HG02970 (cell line): Measurements from ENCODE around the gene C16orf74.

ENCODE experiments used
- ATAC-seq: cut with Tn5 transposase; IDR thresholded peaks from one replicate; pipeline ENCODE4 v1.9.1; 2021; ENCODE audit warnings: mild to moderate bottlenecking, moderate library complexity, moderate number of reproducible peaks; ENCODE audit not compliant: unreplicated experiment, low FRiP score

C16orf74 gene

DNA sequence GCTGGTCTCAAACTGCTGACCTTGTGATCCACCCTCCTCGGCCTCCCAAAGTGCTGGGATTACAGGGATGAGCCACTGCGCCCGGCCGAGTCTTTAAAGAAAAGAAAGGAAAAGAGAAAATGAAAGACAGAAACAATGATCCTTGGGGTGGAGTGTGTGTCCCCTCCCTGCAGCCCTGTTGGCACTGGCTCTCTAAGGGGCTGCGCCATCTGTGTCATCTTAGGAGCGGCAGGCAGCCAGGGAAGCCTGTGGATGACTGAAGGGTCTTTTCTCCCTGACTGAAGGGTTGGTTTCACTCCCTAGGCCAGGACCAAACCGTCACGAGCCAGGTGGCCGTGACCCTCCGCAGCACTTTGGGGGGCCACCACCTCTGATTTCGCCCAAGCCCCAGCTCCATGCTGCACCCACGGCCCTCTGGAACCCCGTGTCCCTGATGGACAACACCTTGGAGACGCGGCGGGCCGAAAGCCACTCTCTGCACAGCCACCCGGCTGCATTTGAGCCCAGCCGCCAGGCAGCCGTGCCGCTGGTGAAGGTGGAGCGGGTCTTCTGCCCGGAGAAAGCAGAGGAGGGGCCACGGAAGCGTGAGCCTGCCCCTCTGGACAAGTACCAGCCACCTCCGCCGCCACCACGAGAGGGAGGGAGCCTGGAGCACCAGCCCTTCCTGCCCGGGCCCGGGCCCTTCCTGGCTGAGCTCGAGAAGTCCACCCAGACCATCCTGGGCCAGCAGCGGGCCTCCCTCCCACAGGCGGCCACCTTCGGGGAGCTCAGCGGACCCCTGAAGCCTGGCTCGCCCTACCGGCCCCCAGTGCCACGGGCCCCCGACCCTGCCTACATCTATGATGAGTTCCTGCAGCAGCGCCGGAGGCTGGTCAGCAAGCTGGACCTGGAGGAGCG lies 89.8 kb downstream of the C16orf74 start:
- no peak for ATAC-seq

DNA sequence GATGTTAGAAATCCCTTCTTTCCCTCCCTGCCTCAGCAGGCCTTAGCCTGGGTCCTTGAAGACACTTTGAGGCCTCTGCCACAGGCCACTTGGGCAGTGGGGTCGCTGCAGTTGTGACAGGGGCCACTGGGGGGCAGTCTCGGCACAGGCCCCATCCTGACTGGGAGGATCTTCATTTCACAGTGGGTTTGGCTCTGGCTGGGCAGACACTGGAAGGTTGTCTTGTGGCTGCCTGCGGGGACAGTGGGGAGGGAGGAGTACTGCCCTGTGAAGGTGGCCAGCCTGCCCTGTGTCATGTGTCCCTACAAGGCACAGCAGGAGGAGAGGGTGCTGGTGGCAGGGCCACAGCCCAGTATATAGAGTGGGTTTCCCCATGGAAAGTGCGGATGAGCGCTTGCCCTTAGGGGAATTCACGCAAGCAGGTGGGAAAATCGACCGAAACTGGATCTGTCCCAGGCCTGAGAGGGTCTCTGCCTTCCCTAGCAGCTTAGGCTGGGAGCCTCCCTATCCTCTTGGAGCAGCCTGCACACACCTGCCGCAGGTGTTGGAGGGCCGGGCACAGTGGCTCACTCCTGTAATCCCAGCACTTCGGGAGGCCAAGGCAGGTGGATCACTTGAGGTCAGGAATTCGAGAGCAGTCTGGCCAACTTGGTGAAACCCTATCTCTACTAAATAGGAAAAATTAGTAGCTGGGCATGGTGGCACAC lies 90.9 kb downstream of the C16orf74 start:
- no peak for ATAC-seq

GRCh38 chr16:85659336-85659735 lies 91.6 kb downstream of the C16orf74 start:
- ATAC-seq: no peak

DNA sequence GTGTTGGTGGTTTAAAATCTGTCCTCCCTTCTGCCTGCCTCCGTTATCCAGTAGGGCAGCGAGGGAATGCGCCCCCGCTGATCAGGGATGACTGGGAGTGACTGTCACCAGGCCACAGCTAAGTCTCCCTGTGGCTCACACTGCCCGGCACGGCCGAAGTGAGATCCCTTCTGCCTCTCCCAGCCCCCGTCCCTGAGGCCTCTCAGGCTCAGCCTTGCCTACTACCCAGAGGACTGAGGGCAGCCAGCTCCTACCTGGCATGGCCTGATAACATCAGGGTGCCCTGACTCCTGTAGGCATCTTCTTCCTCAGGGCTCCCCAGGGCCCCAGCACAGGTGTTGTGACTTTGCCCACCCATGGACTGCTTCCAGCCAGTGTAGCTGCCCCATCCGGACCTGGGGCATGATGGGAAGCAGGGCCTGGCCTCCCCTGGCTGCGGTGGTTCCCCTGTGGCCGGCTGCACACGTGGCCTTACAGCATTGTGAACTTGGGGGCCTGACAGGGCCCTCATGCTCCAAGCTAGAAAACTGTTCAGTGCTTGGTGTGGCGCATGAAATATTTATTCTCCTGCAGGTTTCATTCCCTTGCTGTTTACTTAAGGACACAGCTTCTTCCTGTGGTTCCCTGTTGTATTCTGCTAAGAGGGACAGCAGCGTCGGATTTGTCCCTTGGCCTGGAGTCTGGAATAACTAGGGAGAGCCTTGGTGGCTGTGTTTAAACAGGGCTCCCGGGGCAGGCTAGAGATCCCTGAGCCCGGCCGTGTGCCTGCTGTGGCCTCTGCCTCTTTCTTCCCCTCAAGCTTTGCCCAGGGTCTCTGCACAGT lies 92.2 kb downstream of the C16orf74 start:
- no peak for ATAC-seq

GRCh38 chr16:85657996-85658395 lies 92.9 kb downstream of the C16orf74 start:
- ATAC-seq: no peak
